HG03520 (cell line): ENCODE data around the gene KY.
"Not testable (repeated sequence)": the region's sequence is repeated elsewhere in the genome, so short reads cannot be mapped to it uniquely, and the experiment has no call there.

Source experiments
- ATAC-seq: cut with Tn5 transposase; IDR thresholded peaks from one replicate; pipeline ENCODE4 v1.9.1; 2021; ENCODE audit warnings: mild to moderate bottlenecking, moderate library complexity; ENCODE audit not compliant: unreplicated experiment

The KY gene

GRCh38 chr3:134606033-134607025 lies 44.5 kb downstream of the KY start:
- ATAC-seq = no peak

DNA sequence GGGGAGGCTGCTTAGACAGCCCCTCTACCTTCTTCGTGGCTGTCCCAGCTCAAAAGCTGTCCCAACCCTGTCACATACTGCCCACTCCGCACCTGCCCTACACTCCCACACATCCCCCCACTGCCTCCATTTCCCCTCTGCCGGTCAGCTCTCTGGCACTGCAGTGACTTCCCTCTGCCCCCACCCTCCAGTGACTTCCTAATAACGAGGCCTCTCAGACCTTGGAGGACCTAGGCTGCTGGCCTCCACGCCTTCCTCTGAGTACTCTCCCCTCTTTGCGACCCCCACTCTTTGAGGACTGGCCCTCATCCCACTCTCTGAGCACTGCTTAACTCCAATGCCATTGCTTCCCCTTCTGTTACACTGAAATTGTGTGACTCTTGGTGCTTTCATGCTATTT lies 45.3 kb downstream of the KY start:
- no peak for ATAC-seq

DNA sequence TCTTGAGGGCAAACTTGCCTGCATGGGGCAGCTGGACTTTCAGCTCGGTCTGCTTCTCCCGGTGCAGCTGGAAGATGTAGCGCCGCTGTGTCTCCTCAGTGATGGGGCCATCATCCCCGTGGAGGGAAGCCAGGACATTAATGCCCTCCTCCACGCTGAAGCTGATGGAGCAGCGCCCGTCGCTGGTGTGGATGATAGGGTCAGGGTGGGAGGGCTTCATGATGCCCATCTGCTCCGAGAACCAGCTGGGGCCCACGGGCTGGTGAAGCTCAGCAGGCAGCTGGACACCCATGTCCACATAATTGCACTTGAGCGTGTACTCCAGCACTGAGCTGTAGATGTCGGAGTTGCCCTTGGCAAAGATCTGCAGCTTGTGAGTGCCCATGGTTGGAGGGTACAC lies 46.9 kb downstream of the KY start:
- ATAC-seq = no peak

- ATAC-seq = no peak
Observed at GRCh38 chr3:134603480-134603879, 47.3 kb downstream of the KY start.

- ATAC-seq = no peak
Observed at GRCh38 chr3:134602440-134602814, 48.4 kb downstream of the KY start.

DNA sequence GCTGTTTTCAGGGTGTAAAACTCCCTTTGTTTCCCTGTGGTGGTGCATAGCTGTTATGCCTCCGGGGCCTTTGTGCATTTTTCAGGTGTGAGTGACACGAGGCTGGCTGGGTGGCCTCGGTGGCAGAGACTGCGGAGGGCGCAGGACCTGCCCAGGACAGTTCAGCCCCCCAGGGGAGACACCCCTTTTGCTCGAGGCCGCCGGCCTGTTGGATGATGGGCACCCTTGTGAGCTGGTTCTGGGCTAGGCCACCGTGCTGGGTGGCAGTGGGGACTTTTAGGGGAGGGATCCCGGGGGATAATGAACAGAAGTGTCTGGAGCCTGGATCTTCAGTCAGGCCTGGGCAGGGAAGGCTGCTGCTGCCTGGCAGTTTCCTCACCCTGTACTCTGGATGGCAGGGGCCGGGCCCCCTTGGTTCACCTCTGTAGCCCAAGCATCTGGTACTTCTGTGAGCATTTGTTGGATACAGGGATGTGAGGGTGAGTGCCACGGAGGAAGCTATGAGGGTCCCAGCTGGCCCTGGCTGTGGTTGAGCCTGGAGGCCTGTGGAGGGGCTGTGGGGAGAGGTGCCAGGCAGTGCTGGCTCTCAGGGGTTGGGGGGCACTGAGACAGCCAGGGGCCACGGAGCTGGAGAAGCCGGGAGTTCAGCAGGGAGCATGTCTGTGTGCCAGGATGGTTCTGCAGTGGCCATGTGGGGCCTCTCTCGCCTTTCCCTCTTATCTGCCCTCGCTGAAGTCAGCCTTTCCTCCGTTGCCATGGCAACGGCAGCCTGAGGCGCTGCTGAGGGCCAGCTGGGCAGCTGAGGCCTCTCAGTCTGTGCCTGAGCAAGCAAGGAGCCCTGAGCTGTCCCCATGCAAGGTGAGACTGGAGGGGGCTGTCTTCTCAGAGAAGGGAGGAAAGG lies 49.0 kb downstream of the KY start:
- ATAC-seq = no peak

DNA sequence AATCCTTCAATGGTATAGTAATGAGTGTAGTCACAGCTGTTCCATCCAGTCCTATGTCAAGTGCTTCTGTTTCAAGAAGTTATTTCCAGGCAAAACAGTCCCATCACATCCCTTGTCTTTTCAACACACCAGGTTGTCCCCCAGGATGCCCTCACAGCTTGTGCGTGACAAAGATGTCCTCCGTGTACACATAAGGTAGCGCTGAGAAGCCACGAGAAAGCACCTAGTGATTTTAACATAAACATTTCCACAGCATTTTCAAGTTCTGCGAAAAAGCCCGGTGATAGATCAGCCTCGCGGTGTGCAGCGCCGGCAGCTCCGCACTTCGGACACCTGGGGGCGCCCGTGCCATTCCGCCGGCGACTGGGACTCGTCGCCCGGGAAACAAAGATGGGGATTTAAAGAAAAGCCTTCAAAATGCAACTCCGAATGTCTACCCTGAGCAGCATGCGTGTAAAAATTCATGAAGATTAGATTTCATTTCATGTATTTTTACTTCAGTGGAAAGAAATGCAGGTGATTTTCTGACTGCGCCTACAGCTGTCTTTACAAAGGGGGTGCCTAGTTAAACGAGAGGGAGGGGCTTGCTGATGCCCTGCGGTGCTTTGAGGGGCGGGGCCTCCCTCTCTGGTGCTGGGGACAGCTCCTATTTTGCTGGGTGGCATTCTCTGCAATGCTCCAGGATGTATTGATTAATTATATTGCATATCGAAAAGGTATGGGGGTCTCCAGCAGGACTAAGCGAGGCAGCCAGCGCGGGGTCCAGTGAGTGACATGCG lies 49.9 kb downstream of the KY start:
- no peak for ATAC-seq

DNA sequence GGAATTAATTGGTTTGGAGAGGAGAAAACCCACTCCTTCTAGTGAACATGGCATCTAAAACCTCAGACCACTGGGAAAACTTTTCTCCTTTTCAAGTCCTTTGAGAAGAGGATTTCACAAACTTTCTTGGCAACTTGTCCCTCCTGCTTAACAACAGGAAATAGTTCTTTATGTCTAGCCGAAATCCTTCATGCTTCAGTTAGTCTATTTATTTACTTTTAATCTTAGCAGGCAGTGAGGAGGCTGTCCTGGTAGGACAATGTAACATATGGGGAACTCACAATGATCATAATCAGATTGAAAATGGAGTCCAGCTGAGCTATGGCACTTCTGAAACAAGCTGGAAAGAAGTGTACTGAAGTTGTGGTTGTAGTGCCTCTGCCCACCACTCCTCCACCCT lies 50.6 kb downstream of the KY start:
- ATAC-seq = no peak

GRCh38 chr3:134598763-134599545 lies 51.9 kb downstream of the KY start:
- no peak for ATAC-seq

- ATAC-seq = no peak
Observed at GRCh38 chr3:134597390-134597970, 53.3 kb downstream of the KY start.

- not testable (repeated sequence) for ATAC-seq
Observed at GRCh38 chr3:134594986-134595385, 55.8 kb downstream of the KY start.

DNA sequence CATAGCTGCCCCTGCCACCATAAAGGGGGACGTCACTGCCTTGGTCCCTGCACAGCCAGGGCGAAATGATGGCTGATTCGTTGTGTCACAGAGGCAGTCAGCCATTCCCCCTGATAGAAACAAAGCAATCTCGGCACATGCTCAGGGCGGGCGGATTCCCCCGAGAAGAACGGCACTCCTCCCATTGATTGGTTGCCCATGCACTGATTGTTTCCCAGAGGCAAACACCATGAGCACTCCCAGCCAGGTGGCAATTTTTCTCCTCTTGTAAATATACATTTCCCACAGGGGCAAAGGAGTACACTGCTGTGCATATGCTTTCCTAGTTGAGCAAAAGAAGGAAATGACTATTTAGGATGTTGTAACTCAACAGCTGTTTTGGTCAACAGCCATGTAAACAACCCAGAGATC lies 56.5 kb downstream of the KY start:
- no peak for ATAC-seq

GRCh38 chr3:134592806-134593205 lies 58.0 kb downstream of the KY start:
- ATAC-seq = no peak

DNA sequence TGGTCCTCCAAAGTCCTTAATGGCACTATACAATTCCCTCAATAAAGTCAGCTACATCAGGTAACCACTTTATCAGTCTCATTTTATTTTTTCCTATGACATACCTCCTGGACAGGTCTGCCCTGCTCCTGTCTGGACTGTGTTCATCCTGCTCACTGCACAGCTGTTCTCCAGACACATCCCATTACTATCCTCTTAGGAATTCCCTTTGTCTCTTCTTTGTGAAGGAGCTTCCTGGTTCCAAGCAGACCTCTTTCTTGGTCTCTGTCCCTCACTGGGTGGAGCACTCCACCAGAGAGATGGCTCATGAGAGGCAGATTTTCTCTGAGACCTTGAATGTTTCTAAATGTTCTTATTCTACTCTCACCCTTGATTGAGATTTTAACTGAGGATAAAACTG lies 60.1 kb downstream of the KY start:
- no peak for ATAC-seq

GRCh38 chr3:134579141-134579665 lies 71.6 kb downstream of the KY start:
- ATAC-seq = no peak

DNA sequence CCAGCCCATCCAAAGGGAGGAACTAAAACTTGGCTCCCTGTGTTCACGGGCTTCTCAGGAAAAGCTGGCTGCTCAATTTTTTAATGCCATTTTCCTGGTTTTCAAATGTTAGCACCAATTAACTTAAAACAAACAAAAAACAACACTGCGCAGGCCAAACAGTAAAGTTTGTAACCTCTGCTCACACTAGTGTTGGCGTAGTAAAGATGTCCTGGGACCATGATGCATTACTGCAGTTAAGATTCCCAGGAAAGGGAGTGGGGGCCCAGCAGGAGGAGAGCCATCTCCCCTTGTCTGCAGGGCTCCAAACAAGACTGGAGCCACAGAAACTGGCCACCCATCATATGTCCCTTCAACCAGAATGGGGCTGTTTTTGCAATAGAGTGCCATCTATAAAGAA lies 74.0 kb downstream of the KY start:
- no peak for ATAC-seq

DNA sequence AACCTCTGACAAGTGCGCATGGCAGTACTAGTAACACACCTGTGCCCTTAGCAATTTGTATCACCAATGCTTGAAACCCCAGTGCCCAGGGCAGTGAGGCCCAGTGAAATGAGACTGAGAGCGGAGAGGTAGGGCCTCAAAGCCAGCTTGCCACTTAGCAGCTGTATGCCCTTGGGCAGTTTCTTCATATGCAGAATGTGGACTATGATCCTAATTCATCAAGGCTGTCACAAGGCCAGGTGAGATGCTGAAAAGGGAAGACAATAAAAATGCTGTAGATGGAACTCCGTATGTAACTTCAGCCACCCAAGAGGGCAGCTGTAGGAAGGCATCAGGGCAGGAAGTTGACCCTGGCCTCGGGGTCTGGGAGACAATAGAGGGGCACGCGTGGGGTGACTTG lies 74.4 kb downstream of the KY start:
- ATAC-seq = no peak

GRCh38 chr3:134569899-134570298 lies 80.9 kb downstream of the KY start:
- ATAC-seq = not testable (repeated sequence)

DNA sequence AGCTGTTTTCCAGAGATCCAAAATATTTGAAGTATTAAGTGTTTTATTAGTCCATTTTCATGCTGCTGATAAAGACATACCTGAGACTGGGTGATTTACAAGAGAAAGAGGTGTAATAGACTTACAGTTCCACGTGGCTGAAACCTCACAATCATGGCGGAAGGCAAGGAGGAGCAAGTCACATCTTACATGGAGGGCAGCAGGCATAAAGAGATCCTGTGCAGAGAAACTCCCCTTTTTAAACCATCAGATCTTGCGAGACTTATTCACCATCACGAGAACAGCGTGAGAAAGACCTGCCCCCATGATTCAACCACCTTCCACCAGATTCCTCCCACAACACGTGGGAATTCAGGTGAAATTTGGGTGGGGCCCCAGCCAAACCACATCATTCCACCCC lies 82.0 kb downstream of the KY start:
- ATAC-seq = no peak

DNA sequence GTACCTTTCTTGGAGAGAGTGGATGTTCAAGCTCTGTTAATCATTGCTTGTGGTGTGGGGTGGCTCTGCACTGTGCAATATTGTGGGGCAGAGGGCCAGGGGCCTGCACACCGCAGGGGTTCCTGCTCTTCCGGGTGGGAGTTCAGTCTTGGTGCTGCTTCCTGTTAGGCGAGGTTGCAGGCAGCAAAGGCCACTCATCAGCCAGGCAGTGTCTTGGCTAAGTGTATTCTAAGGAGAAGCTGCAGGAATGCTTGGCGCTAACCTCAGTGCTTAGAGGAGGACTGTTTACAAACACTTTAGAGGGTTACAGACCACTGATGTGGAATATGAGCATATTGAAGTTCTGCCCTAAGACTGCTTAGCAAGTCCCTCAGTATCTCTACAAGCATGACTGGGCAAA lies 83.2 kb downstream of the KY start:
- no peak for ATAC-seq
